Stimulated activated CD8-positive, alpha-beta memory T cell treated with anti-CD3 and anti-CD28 coated beads, Interleukin-2, amount 100 ng/mL, for 48 hours (primary cell): ENCODE results near the gene FGGY.
"Not testable (repeated sequence)": the region's sequence is repeated elsewhere in the genome, so short reads cannot be mapped to it uniquely, and the experiment has no call there.

Source experiments
- DNase-seq, 2 donors: peaks; one replicate each; pipeline ENCODE4 v3.0.0-alpha.2; 2020; ENCODE audit warnings: low read depth in 2 of 2

The FGGY gene

DNA sequence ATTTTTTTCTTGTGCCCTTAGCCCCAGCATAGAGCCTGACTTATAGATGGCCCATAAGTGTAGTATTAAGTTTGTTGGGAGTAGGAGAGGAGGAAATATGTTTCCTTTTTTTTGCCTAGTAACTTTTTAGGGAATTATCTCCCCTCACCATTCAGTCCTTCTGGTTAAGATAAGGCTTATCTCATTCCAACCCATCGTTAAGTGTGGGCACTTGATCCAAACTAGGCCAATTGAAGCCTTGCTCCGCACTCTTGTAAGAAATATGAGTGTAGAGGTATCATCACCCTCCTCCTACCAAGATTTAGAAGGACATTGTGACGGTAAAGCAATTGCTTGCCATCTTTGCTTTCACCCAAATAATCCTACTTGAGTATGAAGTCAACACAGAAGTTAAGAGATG is 8.8 kb upstream of the FGGY start:
- no peak for DNase-seq

GRCh38 chr1:59289570-59289969 is 7.3 kb upstream of the FGGY start:
- DNase-seq: no peak

DNA sequence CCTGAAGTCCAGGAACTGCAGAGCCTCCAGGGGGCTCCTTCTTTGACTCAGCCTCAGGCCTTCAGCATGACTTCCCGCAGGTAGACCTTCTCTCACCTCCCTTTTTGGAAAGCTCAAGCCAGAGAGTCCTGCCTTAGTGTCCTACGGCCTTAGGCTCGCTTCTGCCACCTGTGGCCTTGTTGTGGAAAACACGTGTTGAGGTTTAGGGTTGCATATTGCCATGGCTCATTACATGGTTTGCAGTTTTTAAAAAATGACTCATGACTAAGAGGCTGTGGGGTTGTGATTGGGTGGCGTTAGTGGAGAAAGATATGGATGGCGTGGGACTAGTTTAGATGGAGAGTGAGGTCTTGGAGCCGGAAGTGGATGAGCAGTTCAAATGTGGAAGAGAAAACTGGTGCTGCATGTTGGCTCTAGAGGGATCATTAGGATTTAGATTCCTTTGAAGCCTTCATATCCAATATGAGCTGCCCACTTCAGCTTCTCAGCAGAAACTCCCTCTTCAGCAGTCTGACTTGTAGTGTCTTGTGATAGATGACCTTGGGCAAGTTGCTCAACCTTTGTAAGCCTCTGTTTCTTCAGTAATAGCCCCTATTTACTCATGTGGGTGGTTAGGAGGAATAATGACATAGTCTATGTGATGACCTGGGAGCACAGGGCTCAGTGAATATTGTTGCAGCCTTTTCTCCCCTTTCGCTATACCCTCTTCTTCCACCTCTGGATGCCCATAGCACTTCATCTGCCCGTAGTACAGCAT is 6.5 kb upstream of the FGGY start:
- no peak for DNase-seq

DNA sequence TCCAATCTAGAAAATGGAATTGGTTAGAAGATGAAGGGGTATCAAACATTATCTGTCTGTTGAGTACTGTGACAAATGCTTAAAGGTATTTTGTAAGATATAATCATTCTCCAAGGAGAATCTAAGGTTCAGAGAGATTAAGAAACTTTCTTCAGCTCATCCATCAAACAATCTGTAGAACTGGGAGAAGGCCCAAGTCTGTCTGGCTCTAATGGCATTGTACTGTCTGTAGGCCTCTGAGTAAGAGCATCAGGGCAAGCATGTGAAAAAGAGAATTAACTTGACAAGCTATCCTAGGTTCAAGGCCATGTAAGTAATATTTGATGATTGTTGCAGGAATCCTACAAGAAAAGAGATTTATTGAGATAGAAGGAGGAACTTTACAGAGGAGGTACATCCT is 5.3 kb upstream of the FGGY start:
- DNase-seq: no peak

GRCh38 chr1:59292562-59292961 is 4.3 kb upstream of the FGGY start:
- DNase-seq: no peak

DNA sequence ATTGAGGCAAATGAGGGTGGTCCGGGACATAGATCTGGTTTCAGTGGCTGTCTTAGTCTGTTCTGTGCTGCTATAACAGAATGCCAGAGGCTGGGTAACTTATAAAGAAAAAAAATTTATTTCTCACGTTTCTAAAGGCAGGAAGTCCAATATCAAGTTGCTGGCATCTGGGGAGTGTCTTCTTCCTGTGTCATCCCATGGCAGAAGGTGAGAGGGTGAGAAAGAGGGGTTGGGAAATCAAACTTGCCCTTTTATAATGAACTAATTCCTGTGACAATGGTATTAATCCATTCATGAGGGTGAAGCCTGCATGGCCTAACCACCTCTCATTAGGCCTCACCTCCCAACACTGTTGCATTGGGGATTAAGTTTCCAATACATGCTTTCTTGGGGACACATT is 3.7 kb upstream of the FGGY start:
- DNase-seq: no peak

GRCh38 chr1:59293849-59294248 is 3.0 kb upstream of the FGGY start:
- no peak for DNase-seq

- no peak for DNase-seq
These were observed 2.5 kb upstream of the FGGY start for GRCh38 chr1:59294423-59294822.

GRCh38 chr1:59295618-59296017 is 1.3 kb upstream of the FGGY start:
- no peak for DNase-seq

GRCh38 chr1:59298026-59298583 is 1.2 kb downstream of the FGGY start:
- DNase-seq: no peak

DNA sequence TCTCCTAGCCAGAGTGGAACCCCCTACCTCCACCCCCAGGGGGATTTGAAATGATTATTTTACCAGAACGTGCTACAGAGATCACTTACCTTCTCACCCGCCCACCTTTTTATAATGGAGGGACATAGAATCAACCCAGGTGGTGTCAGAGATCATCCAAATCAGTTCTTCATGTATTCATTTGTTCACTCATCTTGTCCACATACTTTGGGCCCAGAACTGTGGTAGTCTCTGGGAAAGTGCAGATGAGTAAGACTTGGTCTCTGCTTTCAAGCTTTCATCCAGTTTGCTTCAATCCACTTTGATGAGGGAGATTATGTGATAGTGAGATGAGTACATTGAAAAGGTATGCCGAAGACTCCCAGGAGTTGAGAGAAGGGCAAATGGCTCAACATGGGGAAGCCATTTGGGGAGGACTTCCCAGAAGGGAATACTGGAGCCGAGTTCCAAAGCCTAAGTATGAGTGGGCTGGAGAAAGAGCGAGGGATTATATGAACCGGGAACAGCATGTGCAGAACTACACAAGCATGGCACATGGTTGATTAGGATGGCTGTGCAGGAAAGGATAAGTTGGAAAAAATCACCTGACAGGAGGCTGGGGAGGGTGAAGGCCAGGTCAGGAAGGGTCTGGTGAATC is 1.9 kb downstream of the FGGY start:
- DNase-seq: no peak

GRCh38 chr1:59299670-59300069 is 2.8 kb downstream of the FGGY start:
- not testable (repeated sequence) for DNase-seq

DNA sequence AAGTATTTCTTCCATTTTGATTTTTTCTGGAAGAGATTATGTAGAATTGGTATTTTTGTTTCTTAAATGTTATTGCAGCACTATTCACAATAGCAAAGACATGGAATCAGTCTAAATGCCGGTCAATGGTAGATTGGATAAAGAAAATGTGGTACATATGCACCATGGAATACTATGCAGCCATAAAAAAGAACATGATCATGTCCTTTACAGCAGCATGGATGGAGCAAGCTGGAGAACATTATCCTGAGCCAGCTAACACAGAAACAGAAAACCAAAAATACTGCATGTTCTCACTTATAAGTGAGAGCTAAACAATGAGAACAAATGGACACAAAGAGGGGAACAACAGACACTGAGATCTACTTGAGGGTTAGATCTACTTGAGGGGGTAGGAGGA is 5.4 kb downstream of the FGGY start:
- no peak for DNase-seq

- DNase-seq: no peak
These were observed 6.0 kb downstream of the FGGY start for GRCh38 chr1:59302871-59303270.

DNA sequence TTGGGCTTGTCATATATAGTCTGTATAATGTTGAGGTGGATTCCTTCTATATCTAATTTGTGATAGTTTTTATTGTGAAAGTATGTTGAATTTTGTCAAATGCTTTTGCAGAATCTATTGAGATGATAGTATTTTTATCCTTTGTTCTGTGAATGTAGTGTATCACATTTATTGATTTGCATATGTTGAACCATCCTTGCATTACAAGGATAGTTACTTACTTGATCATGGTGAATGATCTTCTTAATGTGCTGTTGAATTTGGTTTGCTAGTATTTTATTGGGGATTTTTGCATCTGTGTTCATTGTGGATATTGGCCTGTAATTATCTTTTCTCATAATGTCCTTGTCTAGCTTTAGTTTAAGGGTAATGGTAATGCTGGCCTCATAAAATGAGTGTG is 8.3 kb downstream of the FGGY start:
- no peak for DNase-seq

DNA sequence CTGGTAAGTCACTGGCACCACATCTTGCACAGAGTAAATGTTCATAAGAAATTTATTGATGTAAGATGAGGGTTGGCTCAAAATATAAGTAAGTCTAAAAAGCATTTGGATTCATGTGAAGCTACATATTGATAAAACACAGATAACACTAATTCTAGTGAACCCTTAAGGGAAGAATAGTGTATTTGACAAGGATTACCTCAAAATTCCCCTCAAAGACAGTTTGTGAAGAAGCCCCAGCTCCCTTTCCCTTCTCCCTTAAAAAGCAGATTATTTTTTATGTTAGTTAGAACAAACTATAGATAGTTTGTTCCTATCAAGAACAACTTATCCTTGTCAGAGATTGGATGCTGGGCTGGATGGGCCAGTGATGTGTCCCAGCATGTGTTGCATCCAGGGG is 10.7 kb downstream of the FGGY start:
- no peak for DNase-seq

DNA sequence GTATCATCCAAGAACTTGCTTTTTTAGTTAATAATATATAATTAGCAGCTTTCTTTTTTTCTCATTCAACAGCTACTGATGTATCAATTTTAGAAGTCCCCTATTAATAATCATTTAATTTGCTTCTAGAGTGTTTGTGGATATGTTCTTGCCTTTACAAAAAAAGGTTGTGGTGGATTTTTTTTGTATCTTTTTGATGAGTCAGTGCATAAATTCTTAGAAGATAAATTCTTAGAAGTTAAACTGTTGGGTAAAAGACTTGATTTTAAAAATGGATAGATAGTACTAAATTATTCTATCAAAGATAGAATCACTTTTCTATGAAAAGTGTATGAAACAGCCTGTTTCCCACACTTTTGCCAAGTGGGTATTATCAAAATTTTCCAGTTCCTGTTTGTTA is 11.9 kb downstream of the FGGY start:
- no peak for DNase-seq

GRCh38 chr1:59309392-59309791 is 12.5 kb downstream of the FGGY start:
- DNase-seq: no peak

- no peak for DNase-seq
These were observed 13.1 kb downstream of the FGGY start for GRCh38 chr1:59309795-59310548.

DNA sequence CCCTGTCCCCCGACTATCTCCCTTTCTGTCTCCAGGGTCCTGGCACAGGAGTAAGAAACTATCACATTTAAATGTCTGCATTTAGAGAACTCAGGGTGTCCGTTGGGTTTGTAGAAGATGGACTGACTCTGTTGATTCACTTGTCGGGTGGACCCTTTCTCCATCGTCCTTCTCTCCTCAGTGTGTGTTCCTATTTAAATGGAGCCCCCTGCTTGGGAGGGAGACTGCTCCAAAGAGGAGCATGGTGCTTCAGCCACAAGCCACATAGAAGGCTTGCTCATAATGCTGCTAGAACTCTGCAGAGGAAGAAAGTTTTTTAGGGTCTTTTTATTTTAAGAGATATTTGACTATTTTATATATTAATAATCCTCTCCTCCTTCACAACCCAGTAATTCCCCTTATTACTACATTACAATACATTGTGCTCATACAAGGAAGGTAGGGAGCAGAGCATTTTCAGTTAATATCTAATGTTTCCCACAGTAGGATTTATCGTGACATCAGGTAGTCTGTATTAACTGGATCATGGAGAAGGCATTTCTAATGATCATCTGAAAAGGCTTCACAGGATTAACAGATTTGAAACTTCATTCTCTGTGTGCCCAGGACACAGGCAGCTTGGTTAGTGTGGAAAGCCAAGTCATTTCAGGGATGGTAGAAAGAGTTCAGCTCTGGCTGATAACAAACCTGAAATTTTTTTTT is 13.8 kb downstream of the FGGY start:
- no peak for DNase-seq

- no peak for DNase-seq
These were observed 18.1 kb downstream of the FGGY start for GRCh38 chr1:59314776-59315528.
